ENCODE data around the gene ATP1A2. TPM values are rescaled to one million over a fixed set of nuclear protein-coding genes. Genes with fewer than 3 reads are reported as not detected.

ATP1A2 gene
- total RNA-seq, 1 donor from 2014 or later = 14.5 TPM

GRCh38 chr1:160070243-160071163 lies 45.1 kb upstream of the ATP1A2 start:
- peak overlapping the region; percentile 93 for H3K4me3 Mint-ChIP-seq
- peak overlapping the region; percentile 44 for H3K27ac Mint-ChIP-seq
- peaks cover 13% of the 10 kb centered on the region for H3K4me1 Mint-ChIP-seq (ENCODE audit: unreplicated experiment)
- no peak for TF ChIP-seq CTCF (conservative IDR thresholded peaks at IDR 0.05)
- H3K27me3 Mint-ChIP-seq = peaks cover 90% of the 10 kb centered on the region
- H3K36me3 Mint-ChIP-seq = no peaks in the 10 kb centered on the region
- H3K9me3 Mint-ChIP-seq = no peaks in the 10 kb centered on the region
- peak; percentile 76 for DNase-seq (ENCODE audit: extremely low spot score, unreplicated experiment)

GRCh38 chr1:160071289-160071688 lies 44.3 kb upstream of the ATP1A2 start:
- Mint-ChIP-seq H3K27ac (no peak overlapping the region), H3K36me3 (no peaks in the 10 kb centered on the region), H3K27me3 (peaks cover 90% of the 10 kb centered on the region), H3K9me3 (no peaks in the 10 kb centered on the region), H3K4me1 (ENCODE audit: unreplicated experiment) (peaks cover 13% of the 10 kb centered on the region), H3K4me3 (no peak overlapping the region)
- TF ChIP-seq CTCF (conservative IDR thresholded peaks at IDR 0.05) = no peak
- DNase-seq (ENCODE audit: extremely low spot score, unreplicated experiment) = no peak

GRCh38 chr1:160074865-160075264 lies 40.7 kb upstream of the ATP1A2 start:
- H3K36me3 Mint-ChIP-seq = no peaks in the 10 kb centered on the region
- TF ChIP-seq CTCF (conservative IDR thresholded peaks at IDR 0.05) = no peak
- H3K4me3 Mint-ChIP-seq = no peak overlapping the region
- no peaks in the 10 kb centered on the region for H3K9me3 Mint-ChIP-seq
- H3K4me1 Mint-ChIP-seq (ENCODE audit: unreplicated experiment) = peaks cover 7% of the 10 kb centered on the region
- DNase-seq (ENCODE audit: extremely low spot score, unreplicated experiment) = no peak
- peaks cover 88% of the 10 kb centered on the region for H3K27me3 Mint-ChIP-seq
- no peak overlapping the region for H3K27ac Mint-ChIP-seq

- Mint-ChIP-seq H3K4me1 (ENCODE audit: unreplicated experiment) (no peaks in the 10 kb centered on the region), H3K9me3 (no peaks in the 10 kb centered on the region), H3K27ac (no peak overlapping the region), H3K27me3 (peaks cover 89% of the 10 kb centered on the region), H3K4me3 (no peak overlapping the region), H3K36me3 (no peaks in the 10 kb centered on the region)
- TF ChIP-seq CTCF (conservative IDR thresholded peaks at IDR 0.05) = no peak
- DNase-seq (ENCODE audit: extremely low spot score, unreplicated experiment) = no peak
These were observed 39.7 kb upstream of the ATP1A2 start for GRCh38 chr1:160075836-160076235.

- Mint-ChIP-seq H3K27me3 (peaks cover 90% of the 10 kb centered on the region), H3K27ac (no peak overlapping the region), H3K36me3 (no peaks in the 10 kb centered on the region), H3K4me3 (no peak overlapping the region), H3K4me1 (ENCODE audit: unreplicated experiment) (no peaks in the 10 kb centered on the region), H3K9me3 (no peaks in the 10 kb centered on the region)
- TF ChIP-seq CTCF (conservative IDR thresholded peaks at IDR 0.05) = no peak
- no peak for DNase-seq (ENCODE audit: extremely low spot score, unreplicated experiment)
These were observed 39.3 kb upstream of the ATP1A2 start for GRCh38 chr1:160076295-160076694.

Measured in type B pancreatic cell (in vitro differentiated cells).